ENCODE data around the gene GATAD2A. TPM values are rescaled to one million over a fixed set of nuclear protein-coding genes. Genes with fewer than 3 reads are reported as not detected.
A peak's percentile ranks its signal among the peaks of the same experiment; 100 is the strongest.

Gene GATAD2A
- total and polyA plus RNA-seq, 9 of the 15 experiments (the other 6 are each of a cell fraction or from before 2014, with no cell fraction given): 2.4 to 226 (median 44.2) TPM

DNA sequence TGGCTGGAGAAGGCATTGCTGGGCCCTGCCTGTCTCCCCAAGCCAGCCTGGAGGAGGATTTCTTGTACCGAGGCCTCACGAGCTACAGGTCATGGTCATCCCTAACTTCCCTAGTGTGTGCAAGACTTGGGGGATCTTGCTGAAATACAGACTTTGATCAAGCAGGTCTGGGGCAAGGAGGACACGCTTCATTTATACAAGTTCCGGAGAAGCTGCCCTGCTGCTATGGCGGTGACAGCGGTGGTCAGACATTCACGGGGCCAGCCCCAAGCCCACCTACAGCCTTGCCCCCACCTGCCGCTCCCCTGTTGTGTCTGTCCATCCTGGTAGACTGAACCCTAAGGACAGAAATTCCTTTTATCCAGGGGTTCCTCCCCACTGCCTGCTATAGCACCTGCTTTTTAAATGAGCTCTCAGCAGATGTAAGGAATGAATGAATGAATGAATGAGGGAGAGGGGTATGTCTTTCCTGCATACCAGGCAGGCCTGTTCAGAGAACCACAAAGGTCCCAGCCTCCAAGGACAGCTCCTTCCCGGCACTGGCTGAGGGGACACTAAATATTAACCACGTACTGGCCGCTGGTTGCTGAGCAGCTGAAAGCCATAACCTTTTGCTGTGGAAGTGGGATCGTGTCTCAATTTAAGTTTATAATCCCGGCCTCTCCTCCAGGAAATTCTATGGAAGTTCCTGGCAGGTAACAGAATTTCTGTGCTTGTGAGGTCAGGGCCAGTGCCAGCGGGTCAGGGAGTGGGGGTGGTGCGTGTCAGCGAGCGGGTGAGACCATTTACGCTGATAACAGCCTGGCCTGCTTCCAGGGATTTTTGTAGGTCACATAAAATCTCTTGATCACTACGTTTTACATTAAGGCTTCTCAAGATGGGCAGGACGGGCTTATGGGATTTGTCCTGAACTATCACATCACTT lies 82.7 kb downstream of the GATAD2A start (continued):
- TF ChIP-seq SMARCB1 (IDR thresholded peaks at IDR 0.05; ENCODE audit: insufficient read length, low read depth) (no peak), MBD2 (IDR thresholded peaks at IDR 0.05; ENCODE audit: borderline replicate concordance, low read depth) (0 out of 2 replicates have a peak, but pooled peaks have one; percentile 34), ZNF57 (CRISPR knock-in tag; IDR thresholded peaks at IDR 0.05) (no peak), CEBPB (tag; IDR thresholded peaks at IDR 0.05) (no peak), FOXA3 (CRISPR knock-in tag; conservative IDR thresholded peaks at IDR 0.05 in 1 of 2, IDR thresholded peaks at IDR 0.05 in 1 of 2) (no peak), REST (IDR thresholded peaks at IDR 0.05; ENCODE audit: borderline replicate concordance) (no peak), REST (CRISPR knock-in tag; IDR thresholded peaks at IDR 0.05; ENCODE audit: low read depth) (no peak), ATF2 (CRISPR knock-in tag; IDR thresholded peaks at IDR 0.05) (no peak), ELF1 (tag; IDR thresholded peaks at IDR 0.05) (no peak), GTF2A2 (tag; IDR thresholded peaks at IDR 0.05) (no peak), NEUROD1 (IDR thresholded peaks at IDR 0.05; ENCODE audit: borderline replicate concordance, low read depth, low read length, partially characterized antibody) (no peak), SLC30A9 (CRISPR knock-in tag; IDR thresholded peaks at IDR 0.05) (no peak), TFE3 (CRISPR knock-in tag; IDR thresholded peaks at IDR 0.05) (no peak)
- TF ChIP-seq, protein P1, sequence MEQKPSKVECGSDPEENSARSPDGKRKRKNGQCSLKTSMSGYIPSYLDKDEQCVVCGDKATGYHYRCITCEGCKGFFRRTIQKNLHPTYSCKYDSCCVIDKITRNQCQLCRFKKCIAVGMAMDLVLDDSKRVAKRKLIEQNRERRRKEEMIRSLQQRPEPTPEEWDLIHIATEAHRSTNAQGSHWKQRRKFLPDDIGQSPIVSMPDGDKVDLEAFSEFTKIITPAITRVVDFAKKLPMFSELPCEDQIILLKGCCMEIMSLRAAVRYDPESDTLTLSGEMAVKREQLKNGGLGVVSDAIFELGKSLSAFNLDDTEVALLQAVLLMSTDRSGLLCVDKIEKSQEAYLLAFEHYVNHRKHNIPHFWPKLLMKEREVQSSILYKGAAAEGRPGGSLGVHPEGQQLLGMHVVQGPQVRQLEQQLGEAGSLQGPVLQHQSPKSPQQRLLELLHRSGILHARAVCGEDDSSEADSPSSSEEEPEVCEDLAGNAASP (IDR thresholded peaks at IDR 0.05): no peak
